Ovary (tissue), 3 donors: ENCODE results near the gene CLEC5A.

Experiments used
- EP300 ChIP-seq: sonication (generic); formaldehyde crosslinking; IDR thresholded peaks from one replicate; pipeline ENCODE4 v1.6.1; 2017; ENCODE audit warnings: antibody characterized with exemption
- TF ChIP-seq, protein P1 (sequence below), 3 donors: fragments of 450-650 bp in 2 of 3; fragments of 200-600 bp in 1 of 3; IDR thresholded peaks; one replicate each; pipeline versions ENCODE4 v1.5.1 to v1.8.0; 2016 to 2022; ENCODE audit warnings: antibody characterized with exemption in 3 of 3, mild to moderate bottlenecking in 1 of 3
- donor health status: DM: no; HTN: no; CAD: no.

DNA sequence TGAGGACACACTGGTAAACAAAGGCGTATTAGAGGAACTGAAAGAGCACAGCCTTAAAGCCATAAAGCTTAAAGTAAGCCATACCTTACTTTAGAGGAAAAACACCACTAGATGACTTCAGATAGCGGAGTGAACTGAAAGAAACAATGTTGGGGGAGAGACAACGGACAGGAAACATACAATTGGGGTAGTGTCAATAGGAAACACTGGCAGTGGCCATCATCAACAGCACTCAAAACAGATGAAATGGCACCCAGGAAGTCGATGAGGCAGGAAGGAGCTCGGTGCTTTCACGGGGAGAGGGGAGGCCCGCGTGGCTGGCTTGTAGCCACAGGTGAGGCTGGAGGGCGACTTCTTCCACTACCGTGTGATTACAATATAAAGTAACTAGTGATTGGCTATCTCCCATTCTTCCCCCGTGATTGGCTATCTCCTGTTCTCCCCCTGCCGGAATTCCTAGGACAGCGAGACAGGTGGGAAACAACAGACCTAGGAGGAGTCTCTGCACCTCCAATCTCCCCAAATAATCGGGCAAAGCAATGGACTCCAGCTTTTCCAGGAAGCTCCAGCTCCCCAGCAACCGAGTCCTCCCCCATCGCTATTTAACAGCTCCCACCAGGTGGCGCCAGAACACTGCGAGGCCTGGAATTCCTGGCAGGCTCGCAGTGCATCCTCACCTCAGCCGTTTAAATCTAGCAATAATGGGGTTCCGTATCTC is 29.2 kb upstream of the CLEC5A start:
- no peak for TF ChIP-seq EP300
- TF ChIP-seq, protein P1, sequence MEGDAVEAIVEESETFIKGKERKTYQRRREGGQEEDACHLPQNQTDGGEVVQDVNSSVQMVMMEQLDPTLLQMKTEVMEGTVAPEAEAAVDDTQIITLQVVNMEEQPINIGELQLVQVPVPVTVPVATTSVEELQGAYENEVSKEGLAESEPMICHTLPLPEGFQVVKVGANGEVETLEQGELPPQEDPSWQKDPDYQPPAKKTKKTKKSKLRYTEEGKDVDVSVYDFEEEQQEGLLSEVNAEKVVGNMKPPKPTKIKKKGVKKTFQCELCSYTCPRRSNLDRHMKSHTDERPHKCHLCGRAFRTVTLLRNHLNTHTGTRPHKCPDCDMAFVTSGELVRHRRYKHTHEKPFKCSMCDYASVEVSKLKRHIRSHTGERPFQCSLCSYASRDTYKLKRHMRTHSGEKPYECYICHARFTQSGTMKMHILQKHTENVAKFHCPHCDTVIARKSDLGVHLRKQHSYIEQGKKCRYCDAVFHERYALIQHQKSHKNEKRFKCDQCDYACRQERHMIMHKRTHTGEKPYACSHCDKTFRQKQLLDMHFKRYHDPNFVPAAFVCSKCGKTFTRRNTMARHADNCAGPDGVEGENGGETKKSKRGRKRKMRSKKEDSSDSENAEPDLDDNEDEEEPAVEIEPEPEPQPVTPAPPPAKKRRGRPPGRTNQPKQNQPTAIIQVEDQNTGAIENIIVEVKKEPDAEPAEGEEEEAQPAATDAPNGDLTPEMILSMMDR (IDR thresholded peaks at IDR 0.05): no peak
